Stimulated activated CD4-positive, alpha-beta T cell treated with anti-CD3 and anti-CD28 coated beads, Interleukin-1b, Interleukin-23, amount 100 ng/mL, for 24 hours (primary cell): ENCODE results near the gene NIM1K.
"Not testable (repeated sequence)": the region's sequence is repeated elsewhere in the genome, so short reads cannot be mapped to it uniquely, and the experiment has no call there.

Experiments used
- DNase-seq, 4 experiments: peaks; one replicate each; pipeline ENCODE4 v3.0.0-alpha.2; 2020; ENCODE audit warnings: low read depth in 4 of 4, low spot score in 1 of 4

NIM1K gene

GRCh38 chr5:43274435-43275114 is 82.5 kb downstream of the NIM1K start:
- DNase-seq = no peak

GRCh38 chr5:43275391-43275790 is 83.4 kb downstream of the NIM1K start:
- DNase-seq = no peak

GRCh38 chr5:43279548-43280274 is 87.7 kb downstream of the NIM1K start:
- no peak for DNase-seq

GRCh38 chr5:43281840-43282658 is 90.0 kb downstream of the NIM1K start:
- no peak for DNase-seq

GRCh38 chr5:43286623-43287022 is 94.6 kb downstream of the NIM1K start:
- DNase-seq = no peak

GRCh38 chr5:43287493-43287892 is 95.5 kb downstream of the NIM1K start:
- DNase-seq = no peak

- no peak for DNase-seq
Observed at GRCh38 chr5:43288269-43288831, 96.3 kb downstream of the NIM1K start.

GRCh38 chr5:43290726-43291125 is 98.7 kb downstream of the NIM1K start:
- no peak for DNase-seq

- no peak for DNase-seq
Observed at GRCh38 chr5:43294226-43294625, 102.2 kb downstream of the NIM1K start.

GRCh38 chr5:43295202-43295601 is 103.2 kb downstream of the NIM1K start:
- no peak for DNase-seq

GRCh38 chr5:43296835-43297234 is 104.8 kb downstream of the NIM1K start:
- no peak for DNase-seq

- DNase-seq = no peak
Observed at GRCh38 chr5:43298443-43298842, 106.4 kb downstream of the NIM1K start.

- DNase-seq = no peak
Observed at GRCh38 chr5:43300112-43300511, 108.1 kb downstream of the NIM1K start.

- DNase-seq = no peak
Observed at GRCh38 chr5:43301653-43302091, 109.6 kb downstream of the NIM1K start.

- DNase-seq = no peak
Observed at GRCh38 chr5:43302481-43302880, 110.5 kb downstream of the NIM1K start.

- DNase-seq = no peak
Observed at GRCh38 chr5:43303242-43303641, 111.2 kb downstream of the NIM1K start.

- no peak for DNase-seq
Observed at GRCh38 chr5:43304525-43304924, 112.5 kb downstream of the NIM1K start.

- no peak for DNase-seq
Observed at GRCh38 chr5:43305948-43306565, 114.0 kb downstream of the NIM1K start.

GRCh38 chr5:43306954-43307353 is 114.9 kb downstream of the NIM1K start:
- DNase-seq = not testable (repeated sequence)

GRCh38 chr5:43309122-43309521 is 117.1 kb downstream of the NIM1K start:
- DNase-seq = no peak

- no peak for DNase-seq
Observed at GRCh38 chr5:43309637-43310036, 117.6 kb downstream of the NIM1K start.
